Body of pancreas (tissue), 2 donors: Measurements from ENCODE around the gene MARCHF11. TPM values are rescaled to one million over a fixed set of nuclear protein-coding genes. Genes with fewer than 3 reads are reported as not detected.

Source experiments
- small RNA-seq: library from RNA; depleted of rRNA; stranded (forward); fragments of <200 nt; gene quantifications from one replicate; pipeline ENCODE3, GENCODE V24; 2016
- total RNA-seq, 2 donors: library from RNA; depleted of rRNA; stranded (reverse); fragments of >200 nt; gene quantifications; one replicate each; pipeline ENCODE4 v1.1.0, GENCODE V29; 2016

The MARCHF11 gene
- total RNA-seq, 2 donors from 2014 or later: not detected

Small RNA genes lying within 50 kb of the gene (small RNA-seq; reads per million reads assigned to genes)
- gene RNA5SP178: 0.56 reads per million, percentile 6 among the genes with 10 or more reads in this experiment
